Pulmonary artery endothelial cell (primary cell): ENCODE measurements around the gene KCNMB4. TPM values are rescaled to one million over a fixed set of nuclear protein-coding genes. Genes with fewer than 3 reads are reported as not detected.

Source experiments
- DNase-seq: peaks from one replicate; pipeline ENCODE4 v3.0.0-alpha.2; 2011; ENCODE audit warnings: low read depth, low spot score
- total RNA-seq: library from RNA; depleted of rRNA; stranded (reverse); fragments of >200 nt; gene quantifications from 2 replicates; pipeline ENCODE4 v1.2.3, GENCODE V29; 2014

Gene KCNMB4, protein sequence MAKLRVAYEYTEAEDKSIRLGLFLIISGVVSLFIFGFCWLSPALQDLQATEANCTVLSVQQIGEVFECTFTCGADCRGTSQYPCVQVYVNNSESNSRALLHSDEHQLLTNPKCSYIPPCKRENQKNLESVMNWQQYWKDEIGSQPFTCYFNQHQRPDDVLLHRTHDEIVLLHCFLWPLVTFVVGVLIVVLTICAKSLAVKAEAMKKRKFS
- 3.8 and 8.7 TPM in 2 replicates for total RNA-seq

GRCh38 chr12:70365648-70366518 lies at the start of gene KCNMB4:
Gene KCNMB4 (plus strand): TSS chr12:70366290. CDS start chr12:70366735, 445 bp downstream.
- DNase-seq = no peak

DNA sequence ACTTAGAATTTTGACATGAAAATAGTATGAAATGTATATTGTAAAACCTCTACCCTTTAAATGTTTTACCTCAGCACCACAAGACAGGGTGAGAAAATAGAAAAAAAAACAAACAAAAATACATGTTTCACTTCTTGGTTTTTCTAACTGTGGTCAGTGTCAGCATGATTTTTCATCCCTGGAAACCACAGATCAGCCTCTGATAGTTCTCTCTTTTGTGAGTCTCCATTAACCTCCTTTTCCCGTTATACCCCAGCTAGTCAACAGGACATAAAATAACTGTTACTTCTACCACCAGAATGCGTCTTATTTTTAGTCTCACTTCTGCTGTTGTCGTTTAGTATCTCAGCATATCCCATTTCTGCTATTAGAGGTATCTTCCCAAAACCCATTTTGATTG lies 48.3 kb upstream of the KCNMB4 start:
- DNase-seq = no peak

DNA sequence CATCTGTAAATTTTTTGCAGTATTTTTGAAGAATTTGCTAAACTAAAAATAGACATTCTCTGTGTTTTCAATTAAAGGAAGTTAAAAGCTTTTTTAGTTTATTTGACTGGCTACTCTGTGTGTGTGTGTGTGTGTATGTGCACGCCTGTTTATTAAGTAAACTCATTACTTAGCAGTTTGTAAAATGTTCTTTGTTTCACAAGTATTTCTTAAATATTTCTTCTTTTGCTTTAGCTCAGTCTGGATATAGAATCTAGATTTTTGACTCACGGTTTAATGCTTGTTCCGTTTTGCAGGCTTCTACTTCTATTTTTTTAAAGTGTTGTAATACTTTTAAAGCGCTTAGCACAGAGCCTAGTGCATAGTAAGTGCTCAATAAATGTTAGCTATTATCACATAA lies 46.5 kb upstream of the KCNMB4 start:
- no peak for DNase-seq

DNA sequence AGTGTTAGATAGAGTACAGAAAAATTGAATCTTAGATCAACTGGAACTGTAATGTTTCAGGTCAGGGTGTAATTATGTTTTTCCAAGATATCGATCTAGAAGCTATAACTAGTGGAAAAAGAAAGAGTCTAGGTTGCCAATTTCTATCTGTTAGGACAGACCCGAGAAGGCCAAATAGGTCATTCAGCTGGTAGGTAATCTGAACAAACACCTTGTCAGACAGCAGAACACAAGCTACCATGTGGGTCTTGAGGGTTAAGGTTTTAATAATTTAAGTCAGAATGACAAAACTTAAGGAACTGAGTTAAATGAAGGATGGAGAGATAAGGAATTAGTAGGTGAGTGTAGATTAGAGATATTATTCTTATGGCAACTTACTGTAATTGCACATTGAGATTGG lies 44.9 kb upstream of the KCNMB4 start:
- no peak for DNase-seq

DNA sequence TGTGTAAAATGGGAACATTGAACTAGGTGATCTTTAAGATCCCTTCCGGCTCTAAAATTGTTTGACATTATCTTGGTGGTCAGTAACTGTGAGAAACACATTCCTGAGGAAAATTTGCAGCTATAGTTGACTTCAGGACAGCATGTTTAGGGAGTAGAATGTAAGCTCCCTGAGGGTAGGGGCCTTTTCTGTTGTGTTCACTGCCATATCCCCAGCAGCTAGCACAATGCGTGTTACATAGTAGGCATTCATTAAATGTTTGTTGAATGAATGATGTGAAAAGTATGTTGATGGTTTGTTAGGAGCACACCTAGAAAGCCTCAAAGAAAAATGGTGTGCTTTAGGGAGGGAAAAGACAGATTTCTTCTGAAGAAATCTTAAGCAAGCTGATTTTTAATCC lies 38.5 kb upstream of the KCNMB4 start:
- DNase-seq = no peak

DNA sequence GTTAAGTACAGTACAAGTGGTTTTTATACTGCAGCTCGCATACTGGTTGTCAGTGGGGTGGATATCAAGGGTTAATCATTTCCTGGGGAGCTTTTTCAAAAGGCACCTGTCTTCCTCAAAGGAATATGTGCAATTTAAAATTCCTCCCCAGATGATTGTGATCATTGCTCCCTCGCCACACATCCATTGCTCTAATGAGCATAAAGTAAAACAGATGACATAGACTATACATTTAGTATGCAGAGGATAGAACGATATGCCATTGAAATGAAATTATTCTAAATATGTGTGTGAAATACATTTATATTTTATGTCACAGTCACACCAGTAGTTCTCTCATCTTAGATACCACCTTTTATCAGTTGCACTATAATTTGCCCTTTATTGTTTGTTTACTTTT lies 36.4 kb upstream of the KCNMB4 start:
- no peak for DNase-seq

DNA sequence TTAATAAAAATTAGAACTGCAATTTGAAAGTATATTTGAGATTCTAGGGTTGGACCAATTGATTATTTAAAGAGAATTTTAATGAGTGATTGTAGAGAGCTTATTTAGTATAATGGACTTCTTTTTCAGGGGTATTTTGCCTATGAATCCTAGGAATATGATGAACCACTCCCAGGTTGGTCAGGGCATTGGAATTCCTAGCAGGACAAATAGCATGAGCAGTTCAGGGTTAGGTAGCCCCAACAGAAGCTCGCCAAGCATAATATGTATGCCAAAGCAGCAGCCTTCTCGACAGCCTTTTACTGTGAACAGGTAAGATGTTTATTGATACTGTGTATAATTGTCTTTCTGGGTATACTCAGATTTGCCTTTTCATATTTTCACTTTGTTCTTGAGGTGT lies 35.9 kb upstream of the KCNMB4 start:
- no peak for DNase-seq

DNA sequence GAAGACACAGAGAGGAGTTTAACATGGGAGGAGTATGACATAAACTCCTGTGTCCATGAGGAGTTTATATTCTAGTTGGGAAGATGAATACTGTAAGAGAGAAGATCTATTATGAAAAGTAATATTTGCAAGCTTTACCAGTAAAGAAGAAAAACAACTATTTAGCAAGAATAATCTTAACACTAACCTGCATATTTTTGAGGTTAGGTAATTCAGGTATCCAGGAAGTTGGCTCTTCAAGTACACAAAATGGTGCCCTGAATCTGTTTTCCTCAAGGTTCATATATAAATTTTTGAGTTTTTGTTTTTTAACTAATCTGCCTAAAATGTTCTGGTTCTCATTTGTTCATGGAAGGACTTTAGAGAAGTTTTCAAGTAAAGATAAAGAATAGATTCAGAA lies 33.9 kb upstream of the KCNMB4 start:
- DNase-seq = no peak

DNA sequence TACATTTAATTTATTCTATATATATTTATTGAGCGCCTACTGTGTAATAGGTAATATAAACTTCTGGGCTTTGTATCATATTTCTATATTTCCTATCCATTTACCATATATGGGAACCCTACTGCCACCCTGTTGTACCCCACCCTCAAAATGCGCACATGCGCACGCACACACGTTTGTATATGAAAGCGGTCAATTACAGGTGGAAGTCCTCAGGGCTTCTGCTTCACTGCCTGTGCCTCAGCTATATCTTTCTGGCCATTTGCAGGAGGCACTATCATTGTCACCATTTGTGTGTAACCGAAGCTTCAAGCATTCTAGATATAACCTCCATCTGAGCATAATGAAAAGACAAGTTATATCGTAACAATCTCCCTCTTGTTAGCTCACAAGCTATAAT lies 31.3 kb upstream of the KCNMB4 start:
- no peak for DNase-seq

- no peak for DNase-seq
Observed at GRCh38 chr12:70338531-70338930, 27.6 kb upstream of the KCNMB4 start.

DNA sequence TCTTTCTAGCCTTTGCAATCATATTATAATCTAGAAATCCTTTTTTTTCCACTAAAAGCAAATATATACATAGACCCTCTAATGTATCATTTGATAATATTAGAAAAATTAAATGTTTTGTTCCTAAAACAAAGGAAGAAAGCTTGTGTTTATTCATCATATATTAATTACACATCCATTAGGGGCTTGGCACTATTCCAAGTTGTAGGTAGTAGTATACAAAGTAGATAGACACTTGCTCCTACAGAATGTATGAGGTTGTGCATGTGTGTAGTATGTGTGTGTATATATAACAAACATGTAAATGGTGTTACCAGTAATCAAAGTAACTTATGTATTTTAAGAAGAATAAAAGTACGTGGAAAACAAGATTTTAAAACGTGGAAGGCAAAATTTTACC lies 15.0 kb upstream of the KCNMB4 start:
- no peak for DNase-seq

GRCh38 chr12:70353780-70354660 lies 12.1 kb upstream of the KCNMB4 start:
- DNase-seq = no peak

- DNase-seq = no peak
Observed at GRCh38 chr12:70354787-70355186, 11.3 kb upstream of the KCNMB4 start.

DNA sequence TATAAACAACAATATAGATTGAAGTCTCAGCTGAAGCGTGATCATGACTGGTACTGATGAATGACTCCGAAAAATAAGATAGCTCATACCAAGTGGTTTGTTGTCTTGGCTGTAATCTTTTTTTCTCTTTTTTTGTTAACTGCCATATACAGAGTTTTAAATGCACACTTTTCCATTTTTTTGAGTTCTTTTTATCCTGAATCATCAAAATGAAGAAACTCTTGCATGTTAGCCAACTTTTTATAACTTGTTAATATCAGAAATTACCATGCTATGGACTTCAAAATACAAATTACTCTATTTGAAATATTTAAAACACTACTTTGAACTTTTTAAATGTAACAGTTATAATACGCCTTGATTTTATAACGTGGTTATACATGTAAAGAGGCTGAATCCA lies 10.1 kb upstream of the KCNMB4 start:
- no peak for DNase-seq

DNA sequence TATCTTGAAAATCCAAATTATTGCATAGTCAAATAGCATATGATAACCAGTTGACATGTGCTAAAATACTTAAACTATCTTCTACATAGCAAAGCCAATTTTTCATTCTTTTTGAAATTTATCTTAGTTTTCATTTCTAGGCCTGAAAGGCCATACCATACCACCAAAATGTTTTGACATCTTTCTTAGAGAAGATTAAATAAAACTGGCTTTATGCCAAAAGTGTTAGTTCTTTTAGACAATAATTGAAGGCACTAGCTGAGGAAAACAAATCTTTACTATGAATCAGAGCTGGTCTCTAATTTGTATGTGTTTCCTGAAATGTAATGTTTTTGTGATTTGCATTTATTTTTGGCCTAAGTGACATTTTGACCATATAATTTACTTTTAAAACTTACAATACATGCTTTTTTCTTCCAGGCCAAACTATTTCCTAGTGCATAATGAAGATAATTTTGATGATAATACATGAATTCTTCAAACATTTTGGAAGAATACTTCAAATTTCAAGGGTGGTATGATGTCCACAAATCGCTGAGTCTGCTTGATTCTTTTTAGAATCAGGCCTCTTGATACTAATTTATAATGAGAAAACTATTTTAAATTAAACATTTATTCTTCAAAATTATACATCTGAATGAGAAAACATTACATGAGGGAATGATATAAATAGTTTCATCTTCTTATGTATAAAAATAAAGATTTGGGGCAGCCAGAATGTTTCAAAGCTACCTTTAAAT lies 6.5 kb upstream of the KCNMB4 start:
- no peak for DNase-seq

DNA sequence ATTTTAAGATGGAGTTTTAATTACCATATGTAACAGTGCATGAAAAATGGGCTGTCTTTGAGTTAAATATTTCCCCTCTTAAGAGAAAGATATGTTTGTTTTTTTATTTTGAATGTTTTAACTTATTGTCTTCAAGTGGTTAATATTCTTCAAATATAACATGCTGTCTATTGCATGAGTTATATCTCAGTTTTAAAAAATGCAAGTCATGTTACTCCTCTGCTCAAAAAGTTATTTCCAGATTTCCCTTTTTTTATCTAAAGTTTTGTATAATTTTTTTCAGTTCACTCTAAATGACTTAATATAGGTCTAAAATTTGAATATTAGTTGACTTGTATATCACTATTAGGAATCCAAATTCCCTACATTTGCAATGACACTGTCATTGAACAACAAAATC lies 5.9 kb upstream of the KCNMB4 start:
- no peak for DNase-seq

GRCh38 chr12:70364695-70365397 lies 1.2 kb upstream of the KCNMB4 start:
- no peak for DNase-seq

GRCh38 chr12:70365398-70365647 lies 767 bp upstream of the KCNMB4 start:
- DNase-seq = no peak

DNA sequence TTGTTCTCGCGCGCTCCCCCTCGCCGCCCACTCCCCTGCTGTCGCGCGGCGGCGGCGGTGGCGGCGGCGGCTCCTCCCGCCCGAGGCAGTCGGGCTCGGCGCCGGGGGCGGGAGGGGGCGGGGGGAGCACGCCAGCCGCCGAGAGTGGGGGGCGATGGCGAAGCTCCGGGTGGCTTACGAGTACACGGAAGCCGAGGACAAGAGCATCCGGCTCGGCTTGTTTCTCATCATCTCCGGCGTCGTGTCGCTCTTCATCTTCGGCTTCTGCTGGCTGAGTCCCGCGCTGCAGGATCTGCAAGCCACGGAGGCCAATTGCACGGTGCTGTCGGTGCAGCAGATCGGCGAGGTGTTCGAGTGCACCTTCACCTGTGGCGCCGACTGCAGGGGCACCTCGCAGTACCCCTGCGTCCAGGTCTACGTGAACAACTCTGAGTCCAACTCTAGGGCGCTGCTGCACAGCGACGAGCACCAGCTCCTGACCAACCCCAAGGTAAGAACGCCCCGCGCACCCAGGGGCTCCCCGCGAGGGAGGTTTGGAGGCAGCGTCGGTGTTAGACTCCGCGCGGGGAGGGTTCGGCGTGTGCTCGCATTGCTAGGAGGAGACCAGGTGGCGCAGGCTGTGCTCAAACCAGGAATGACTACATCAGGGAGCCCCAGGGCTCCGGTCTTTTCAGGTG lies 629 bp downstream of the KCNMB4 start:
- no peak for DNase-seq
